GM18502 (cell line): Measurements from ENCODE around the gene RBMS3.
"Not testable (repeated sequence)": the region's sequence is repeated elsewhere in the genome, so short reads cannot be mapped to it uniquely, and the experiment has no call there.

Experiments
- ATAC-seq: cut with Tn5 transposase; IDR thresholded peaks from one replicate; pipeline ENCODE4 v1.9.1; 2021; ENCODE audit warnings: mild to moderate bottlenecking; ENCODE audit not compliant: unreplicated experiment, poor library complexity

Gene RBMS3

DNA sequence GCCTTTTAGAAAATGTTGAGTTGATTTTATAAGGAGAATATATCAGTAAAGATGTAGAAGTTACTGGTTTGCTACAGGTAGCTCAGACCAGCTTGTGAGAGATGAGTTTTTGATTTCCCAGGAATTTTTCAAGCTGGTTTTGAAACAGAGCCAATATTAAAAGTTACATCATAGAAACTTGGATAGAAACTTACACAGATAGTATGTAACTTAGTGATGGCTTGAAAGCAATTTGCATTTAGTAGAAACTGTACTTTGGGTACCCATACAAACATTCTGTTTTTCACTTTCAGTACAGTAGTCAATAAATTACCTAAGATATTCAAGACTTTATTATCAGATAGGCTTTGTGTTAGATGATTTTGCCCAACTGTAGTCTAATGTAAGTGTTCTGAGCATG lies 93.4 kb downstream of the RBMS3 start:
- no peak for ATAC-seq

DNA sequence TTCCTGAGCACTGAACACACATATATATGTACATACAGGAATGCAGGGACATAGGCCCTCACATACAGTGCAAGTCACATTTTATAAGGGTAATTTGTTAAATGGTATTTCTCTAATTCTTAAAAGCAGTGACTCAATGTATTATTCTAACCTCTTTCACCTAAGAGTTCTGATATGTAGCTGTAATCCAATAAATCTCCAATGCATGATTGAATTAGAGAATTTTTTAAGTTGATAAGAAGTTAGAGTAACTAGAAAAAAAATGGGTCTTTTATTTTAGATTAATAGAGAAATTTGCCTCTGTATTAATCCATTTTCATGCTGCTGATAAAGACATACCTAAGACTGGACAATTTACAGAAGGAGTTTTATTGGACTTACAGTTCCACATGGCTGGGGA lies 98.2 kb downstream of the RBMS3 start:
- no peak for ATAC-seq

DNA sequence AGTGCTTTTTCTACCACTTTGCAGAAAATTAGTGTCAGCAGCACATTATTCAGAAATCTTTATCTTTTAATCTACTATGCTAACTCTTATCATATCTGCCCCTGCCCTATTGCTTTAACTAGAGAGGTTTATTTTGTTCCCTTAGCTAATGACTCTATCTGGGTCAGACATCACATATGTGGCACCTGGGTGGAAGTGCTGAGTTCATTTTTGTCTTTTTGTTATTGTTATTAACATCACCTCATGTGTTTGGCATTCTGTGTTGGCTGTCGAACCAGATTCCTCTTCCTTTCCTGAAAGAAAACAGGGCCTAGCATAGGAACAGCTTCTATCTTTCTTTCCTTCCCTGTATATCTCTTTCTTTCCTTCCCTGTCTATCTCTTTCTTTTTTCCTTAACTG lies 100.7 kb downstream of the RBMS3 start:
- ATAC-seq: no peak

GRCh38 chr3:29382409-29382808 lies 101.5 kb downstream of the RBMS3 start:
- ATAC-seq: no peak

DNA sequence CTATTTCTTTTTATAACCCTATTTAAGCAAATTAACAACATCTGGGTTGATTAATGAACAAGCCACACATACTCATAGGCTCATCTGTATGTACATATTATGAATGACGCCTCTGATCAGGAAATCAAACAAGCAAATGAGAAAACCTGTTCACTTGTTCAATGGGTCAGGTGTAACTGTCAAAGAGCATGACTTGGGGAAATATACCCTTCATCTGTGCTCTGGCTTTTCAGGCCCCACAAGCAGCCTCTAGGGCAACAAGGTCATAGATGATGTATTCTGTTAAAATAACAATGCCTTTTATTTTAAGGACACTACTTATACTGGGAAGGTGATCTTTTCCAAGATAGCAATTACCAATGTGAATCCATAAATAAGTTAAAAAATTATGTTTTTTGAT lies 102.0 kb downstream of the RBMS3 start:
- no peak for ATAC-seq

GRCh38 chr3:29384640-29385039 lies 103.8 kb downstream of the RBMS3 start:
- no peak for ATAC-seq

GRCh38 chr3:29385046-29385830 lies 104.4 kb downstream of the RBMS3 start:
- no peak for ATAC-seq

DNA sequence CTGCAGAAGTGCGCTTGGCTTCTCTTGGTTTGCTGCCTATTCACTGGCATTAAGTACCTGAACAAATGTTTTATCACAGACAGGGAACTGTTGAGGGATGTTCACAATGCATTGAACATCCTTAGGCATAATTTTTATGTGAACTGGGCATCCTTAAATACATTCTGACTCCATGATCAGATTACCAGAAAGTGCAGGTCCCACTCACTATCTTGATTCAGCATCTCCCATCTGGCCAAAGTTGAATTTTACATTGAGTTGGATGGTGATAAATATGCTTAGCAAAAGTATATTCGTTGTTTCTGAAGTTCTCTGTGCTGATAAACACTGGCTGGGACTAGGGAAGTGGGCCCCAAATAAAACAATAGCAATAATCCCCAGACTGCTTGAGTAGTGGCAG lies 108.5 kb downstream of the RBMS3 start:
- no peak for ATAC-seq

- ATAC-seq: no peak
Measured at GRCh38 chr3:29392625-29393388, 111.9 kb downstream of the RBMS3 start.

DNA sequence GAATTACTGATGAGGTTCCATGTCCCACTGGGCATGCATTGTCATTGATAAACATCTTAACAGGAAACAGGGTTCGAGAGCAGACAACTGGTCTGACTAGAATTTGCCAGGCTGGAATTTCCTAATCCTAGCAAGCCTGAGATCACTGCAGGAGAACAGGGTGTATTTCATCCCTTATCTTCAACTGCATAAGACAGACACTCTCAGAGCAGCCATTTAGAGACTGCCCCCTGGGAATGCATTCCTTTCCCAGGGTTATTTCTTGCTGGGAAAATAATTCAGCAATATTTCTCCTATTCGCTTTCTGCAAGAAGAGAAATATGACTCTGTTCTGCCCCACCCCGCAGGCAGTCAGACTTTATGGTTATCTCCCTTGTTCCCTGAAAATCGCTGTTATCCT lies 113.1 kb downstream of the RBMS3 start:
- ATAC-seq: not testable (repeated sequence)

GRCh38 chr3:29397406-29397805 lies 116.5 kb downstream of the RBMS3 start:
- ATAC-seq: no peak

GRCh38 chr3:29398787-29399186 lies 117.9 kb downstream of the RBMS3 start:
- no peak for ATAC-seq

DNA sequence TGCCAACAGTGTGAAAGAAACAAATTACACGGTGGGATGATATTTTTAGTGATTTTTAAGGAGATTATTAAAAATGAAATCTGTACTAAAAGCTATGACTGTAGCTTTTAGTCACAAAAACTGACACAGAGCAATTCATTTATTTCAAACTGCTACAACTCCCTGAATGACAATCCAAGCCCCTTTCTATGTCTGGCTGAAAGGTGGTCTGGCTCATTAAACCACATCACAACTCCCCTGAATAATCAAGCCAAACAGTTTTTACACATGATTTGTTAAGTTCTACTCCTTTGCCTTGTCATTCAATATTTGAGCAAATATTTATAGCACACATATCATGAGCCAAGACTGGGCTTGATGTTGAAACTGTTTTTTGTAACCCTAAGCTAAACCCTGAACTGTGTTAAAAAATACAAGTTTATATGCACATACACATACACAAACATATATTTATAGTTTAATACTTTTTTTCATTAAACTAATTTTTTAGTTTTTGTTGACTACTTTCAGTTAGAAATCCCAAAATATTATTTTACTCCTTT lies 125.5 kb downstream of the RBMS3 start:
- no peak for ATAC-seq

DNA sequence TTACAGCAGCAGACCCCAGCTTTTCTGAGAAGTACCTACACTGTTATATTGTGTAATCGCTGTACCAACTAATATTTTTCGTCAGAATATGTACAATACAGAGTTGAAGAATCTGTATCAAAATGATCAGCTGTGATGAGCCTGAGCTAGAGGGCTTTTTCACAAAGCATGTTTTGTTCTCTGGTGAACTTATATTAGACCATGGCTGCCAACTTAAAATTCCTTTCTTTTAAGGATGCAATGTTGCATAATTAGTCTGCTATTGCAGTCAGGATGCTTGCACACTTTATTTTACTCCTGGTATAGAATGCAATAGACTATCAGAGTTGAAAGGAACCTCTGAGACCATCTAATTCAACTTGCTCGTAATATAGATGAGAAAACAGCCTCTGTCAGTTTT lies 127.8 kb downstream of the RBMS3 start:
- ATAC-seq: no peak

GRCh38 chr3:29409409-29409808 lies 128.5 kb downstream of the RBMS3 start:
- no peak for ATAC-seq

- no peak for ATAC-seq
Measured at GRCh38 chr3:29410220-29410619, 129.3 kb downstream of the RBMS3 start.

GRCh38 chr3:29410660-29411405 lies 130.0 kb downstream of the RBMS3 start:
- no peak for ATAC-seq

DNA sequence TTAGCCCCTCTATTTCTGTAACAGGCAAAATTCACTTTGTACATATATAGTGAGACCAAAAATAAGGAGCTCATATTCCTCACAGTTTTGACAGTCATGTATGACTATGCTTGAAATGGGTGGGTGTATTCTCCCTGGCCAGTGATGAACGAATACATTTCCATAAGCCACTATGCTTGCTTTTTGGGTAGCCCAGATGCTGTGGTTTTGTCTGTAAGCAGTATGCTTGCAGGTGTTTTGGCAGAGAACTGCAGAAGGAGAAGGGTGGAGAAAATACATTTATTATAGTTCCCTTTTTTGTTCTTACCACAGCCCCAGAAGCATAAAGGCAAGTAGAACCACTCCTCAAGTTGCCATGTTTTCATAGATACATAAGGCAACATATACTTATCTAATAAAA lies 131.2 kb downstream of the RBMS3 start:
- ATAC-seq: no peak

DNA sequence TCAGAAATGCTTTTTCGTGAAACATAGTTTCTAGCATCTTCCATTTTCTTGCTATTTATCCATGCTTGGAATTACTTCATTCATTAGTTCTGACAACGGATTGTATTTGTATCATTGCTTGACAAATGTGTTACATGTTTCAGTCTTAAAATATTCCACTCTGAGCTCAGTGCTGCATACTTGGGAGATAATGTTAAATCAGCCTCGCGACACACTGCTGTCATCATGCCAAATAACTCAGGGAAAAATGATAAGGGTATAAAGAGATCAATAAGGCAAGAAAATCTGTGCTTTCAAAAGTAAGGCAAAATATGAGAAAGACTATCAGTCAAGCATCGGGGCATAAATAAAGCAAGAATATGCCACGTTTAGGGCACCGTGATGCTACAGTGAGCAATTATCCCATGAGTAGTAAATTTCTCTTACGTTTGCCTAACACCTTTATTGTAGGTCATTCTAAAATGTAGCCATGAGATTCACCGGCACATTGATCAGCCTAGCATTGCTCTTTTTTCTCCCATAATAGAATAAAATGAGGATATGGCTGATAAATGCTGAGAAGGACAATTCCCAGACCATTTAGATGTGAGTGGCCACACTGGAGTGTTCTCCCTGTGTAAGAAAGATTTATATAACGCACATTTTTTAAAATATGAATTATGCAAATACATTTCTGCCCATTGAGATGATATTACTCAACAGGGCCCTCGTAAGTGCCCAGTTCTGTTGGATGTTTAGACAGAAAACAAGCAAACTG lies 133.8 kb downstream of the RBMS3 start:
- no peak for ATAC-seq
